Ectodermal cell (in vitro differentiated cells): ENCODE measurements around the gene MICOS13.

Experiments
- H3K27ac ChIP-seq: 2 replicates; pipeline ENCODE4 v1.7.0; 2013; ENCODE audit warnings: mild to moderate bottlenecking, low read depth, low read length; ENCODE audit not compliant: insufficient read depth, poor library complexity, severe bottlenecking
- H3K27me3 ChIP-seq: 2 replicates; pipeline ENCODE4 v1.7.0; 2013; ENCODE audit warnings: mild to moderate bottlenecking, low read length; ENCODE audit not compliant: insufficient read depth, control insufficient read depth, poor library complexity, severe bottlenecking
- H3K36me3 ChIP-seq: one replicate; pipeline ENCODE4 v1.7.0; 2013; ENCODE audit warnings: low read length; ENCODE audit not compliant: control insufficient read depth, insufficient read depth
- H3K4me1 ChIP-seq: one replicate; pipeline ENCODE4 v1.7.0; 2013; ENCODE audit warnings: low read length; ENCODE audit not compliant: control insufficient read depth, insufficient read depth
- H3K4me3 ChIP-seq: 2 replicates; pipeline ENCODE4 v1.7.0; 2013; ENCODE audit warnings: low read depth, low read length, control low read depth; ENCODE audit not compliant: insufficient read depth
- H3K9me3 ChIP-seq: 2 replicates; pipeline ENCODE4 v1.7.0; 2013; ENCODE audit warnings: mild to moderate bottlenecking, low read length, moderate library complexity; ENCODE audit not compliant: control insufficient read depth
- WGBS, 2 experiments: methylation state at CpG; one replicate each; pipeline ENCODE4 v1.1.7; 2013; ENCODE audit warnings: missing lambda C conversion rate in 2 of 2; 5-methylcytosine and 5-hydroxymethylcytosine counted together

MICOS13 gene

DNA sequence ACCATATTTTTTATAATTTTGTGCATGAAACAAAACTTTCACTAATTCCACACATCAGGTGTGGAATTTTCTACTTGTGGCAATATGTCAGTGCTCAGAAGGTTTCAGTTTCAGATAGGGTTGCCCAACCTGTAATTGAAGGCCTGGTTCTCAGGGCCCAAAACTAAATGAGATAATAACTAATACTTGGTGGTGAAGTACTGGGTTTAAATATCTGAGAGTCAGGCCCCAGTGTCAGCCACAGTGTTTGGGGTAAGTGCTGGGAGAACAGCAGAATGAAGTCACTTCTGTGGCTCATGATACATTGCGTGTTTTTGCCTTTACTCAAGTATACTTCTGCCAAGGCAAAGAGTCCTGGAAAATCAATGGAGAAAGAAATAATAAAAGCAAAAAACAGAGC lies 51.9 kb downstream of the MICOS13 start:
- Histone ChIP-seq H3K9me3 (no peaks in the 10 kb centered on the region), H3K27me3 (no peaks in the 10 kb centered on the region), H3K36me3 (peaks cover 30% of the 10 kb centered on the region), H3K4me3 (no peak overlapping the region), H3K27ac (no peak overlapping the region), H3K4me1 (peaks cover 24% of the 10 kb centered on the region)
- WGBS, 2 experiments: 97 to 100% methylated on average over 1 of the region's 1 CpG
